Measurements from ENCODE around the gene FER1L5. TPM values are rescaled to one million over a fixed set of nuclear protein-coding genes. Genes with fewer than 3 reads are reported as not detected.

FER1L5 gene
- total and polyA plus RNA-seq, 12 donors: 0.01 to 0.14 (median 0.07) TPM; not detected in 5

DNA sequence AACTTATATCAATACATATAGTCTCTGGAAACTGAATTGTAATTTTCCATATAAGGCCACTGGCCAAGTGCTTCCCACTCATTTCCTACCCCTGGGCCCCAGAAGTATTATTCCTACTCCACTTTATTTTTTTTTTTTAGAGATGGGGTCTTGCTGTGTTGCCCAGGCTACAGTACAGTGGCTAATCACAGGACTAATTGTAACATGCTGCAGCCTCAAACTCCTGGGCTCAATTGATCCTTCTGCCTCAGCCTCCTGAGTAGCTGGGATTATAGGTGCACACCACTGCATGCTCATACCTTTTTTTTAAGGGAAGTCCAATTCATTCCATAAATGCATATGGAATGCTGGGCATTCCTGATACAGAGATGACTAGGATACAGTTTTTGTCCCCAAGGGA, 111.8 kb downstream of the FER1L5 start:
- H3K9me3 ChIP-seq: no peaks in the 10 kb centered on the region
- no peak for DNase-seq
- H3K36me3 ChIP-seq: no peaks in the 10 kb centered on the region
- ATAC-seq: no peak
- no peak for TF ChIP-seq CTCF (IDR thresholded peaks at IDR 0.05)
- no peak overlapping the region for H3K27ac ChIP-seq
- H3K4me1 ChIP-seq: no peaks in the 10 kb centered on the region
- no peaks in the 10 kb centered on the region for H3K27me3 ChIP-seq
- no peak overlapping the region for H3K4me3 ChIP-seq
- intact Hi-C loops (cut with DNase I): loop anchor here in 1 of 10 donors (10.0 kb wide), 1 partner anchor 210 kb away; no protein-coding TSS in a partner anchor

Other genes starting within 250 kb of the FER1L5 start
- under 1 TPM in 2 of 10 donors, not detected in 8; 0.37 to 0.67 TPM for gene NEURL3, start 137.4 kb upstream of the FER1L5 start, total RNA-seq
- gene NEURL3, start 137.4 kb upstream of the FER1L5 start, polyA plus RNA-seq: under 1 TPM; 0.06 to 0.22 TPM
- 100 to 1,000 TPM in 1 of 10 donors, 10 to 100 TPM in 9; 12.0 to 121 (median 43.5) TPM for gene ARID5A, start 106.0 kb upstream of the FER1L5 start, total RNA-seq
- gene ARID5A, start 106.0 kb upstream of the FER1L5 start, polyA plus RNA-seq: 10 to 100 TPM; 35.0 to 42.9 TPM
- 10 to 100 TPM; 25.4 to 38.1 (median 31.7) TPM for gene KANSL3, start 4.5 kb upstream of the FER1L5 start, total RNA-seq
- gene KANSL3, start 4.5 kb upstream of the FER1L5 start, polyA plus RNA-seq: 10 to 100 TPM; 12.5 to 21.8 TPM
- 10 to 100 TPM; 13.3 to 30.9 (median 18.8) TPM for gene LMAN2L, start 97.3 kb downstream of the FER1L5 start, total RNA-seq
- 10 to 100 TPM; 11.0 to 31.4 TPM for gene LMAN2L, start 97.3 kb downstream of the FER1L5 start, polyA plus RNA-seq
- gene CNNM4, start 118.1 kb downstream of the FER1L5 start, total RNA-seq: 10 to 100 TPM; 19.1 to 59.7 (median 34.8) TPM
- 10 to 100 TPM in 1 of 2 donors, 1 to 10 TPM in 1; 4.3 to 10.1 TPM for gene CNNM4, start 118.1 kb downstream of the FER1L5 start, polyA plus RNA-seq
- 10 to 100 TPM in 8 of 10 donors, 1 to 10 TPM in 2; 7.4 to 18.3 (median 13.8) TPM for gene CNNM3, start 173.5 kb downstream of the FER1L5 start, total RNA-seq
- 1 to 10 TPM; 4.0 to 8.3 TPM for gene CNNM3, start 173.5 kb downstream of the FER1L5 start, polyA plus RNA-seq
- 10 to 100 TPM in 7 of 10 donors, 1 to 10 TPM in 3; 2.6 to 40.0 (median 14.5) TPM for gene ANKRD23, start 201.3 kb downstream of the FER1L5 start, total RNA-seq
- 10 to 100 TPM in 1 of 2 donors, under 1 TPM in 1; 0.96 to 17.9 TPM for gene ANKRD23, start 201.3 kb downstream of the FER1L5 start, polyA plus RNA-seq
- 10 to 100 TPM; 14.2 to 19.2 (median 15.9) TPM for gene ANKRD39, start 215.3 kb downstream of the FER1L5 start, total RNA-seq
- gene ANKRD39, start 215.3 kb downstream of the FER1L5 start, polyA plus RNA-seq: 10 to 100 TPM; 18.7 to 26.5 TPM
- 10 to 100 TPM; 16.2 to 43.8 (median 24.5) TPM for gene SEMA4C, start 227.3 kb downstream of the FER1L5 start, total RNA-seq
- 10 to 100 TPM; 14.1 to 18.0 TPM for gene SEMA4C, start 227.3 kb downstream of the FER1L5 start, polyA plus RNA-seq